HG03432 (cell line): ENCODE results near the gene NEDD8.

Source experiments
- ATAC-seq: cut with Tn5 transposase; IDR thresholded peaks from one replicate; pipeline ENCODE4 v1.9.1; 2021; ENCODE audit warnings: mild to moderate bottlenecking, moderate library complexity; ENCODE audit not compliant: unreplicated experiment

Gene NEDD8

GRCh38 chr14:24182110-24182882, 49.9 kb downstream of the NEDD8 start:
- ATAC-seq: no peak

- no peak for ATAC-seq
These were observed 50.6 kb downstream of the NEDD8 start for GRCh38 chr14:24181371-24182077.

DNA sequence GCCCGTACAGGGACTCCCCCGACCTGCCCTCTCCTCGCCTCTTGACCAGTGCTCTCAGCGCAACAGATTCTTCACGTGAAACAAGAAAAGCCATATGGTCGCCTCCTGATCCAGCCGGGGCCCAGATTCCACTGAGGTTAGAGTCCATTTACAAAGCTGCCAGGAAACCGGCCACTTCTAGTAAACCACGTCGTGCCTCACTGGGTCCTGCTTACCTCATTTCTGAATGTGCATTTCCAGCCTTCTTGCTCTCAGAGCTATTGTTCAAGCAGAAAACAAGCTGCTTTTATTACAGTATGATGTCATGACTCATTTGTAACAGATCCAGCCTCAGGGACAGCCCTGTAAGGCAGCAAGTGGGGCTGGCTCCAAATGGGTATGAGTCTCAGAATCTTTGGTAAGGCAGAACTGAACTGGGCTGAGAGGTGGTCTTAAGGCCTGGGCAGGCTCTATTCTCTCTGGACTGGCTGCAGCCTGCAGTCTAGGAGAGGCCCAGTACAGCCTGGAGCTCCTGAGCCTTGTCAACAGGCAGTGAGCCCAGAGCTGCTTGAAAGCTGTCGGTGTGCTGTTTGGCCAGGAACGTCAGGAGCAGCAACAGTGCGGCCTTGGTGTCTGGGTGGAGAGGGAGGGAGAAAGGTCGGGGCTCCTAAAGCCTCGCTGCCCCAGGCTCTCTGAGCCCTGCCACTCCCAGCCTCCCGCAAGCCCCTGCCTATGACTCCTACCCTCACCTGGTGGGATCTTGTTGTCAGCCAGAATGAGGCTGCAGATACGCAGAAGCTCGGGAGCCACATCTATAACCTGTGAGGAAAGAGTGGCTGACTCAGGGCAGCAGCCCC, 52.0 kb downstream of the NEDD8 start:
- ATAC-seq: no peak

- ATAC-seq: no peak
These were observed 52.7 kb downstream of the NEDD8 start for GRCh38 chr14:24179294-24179960.

DNA sequence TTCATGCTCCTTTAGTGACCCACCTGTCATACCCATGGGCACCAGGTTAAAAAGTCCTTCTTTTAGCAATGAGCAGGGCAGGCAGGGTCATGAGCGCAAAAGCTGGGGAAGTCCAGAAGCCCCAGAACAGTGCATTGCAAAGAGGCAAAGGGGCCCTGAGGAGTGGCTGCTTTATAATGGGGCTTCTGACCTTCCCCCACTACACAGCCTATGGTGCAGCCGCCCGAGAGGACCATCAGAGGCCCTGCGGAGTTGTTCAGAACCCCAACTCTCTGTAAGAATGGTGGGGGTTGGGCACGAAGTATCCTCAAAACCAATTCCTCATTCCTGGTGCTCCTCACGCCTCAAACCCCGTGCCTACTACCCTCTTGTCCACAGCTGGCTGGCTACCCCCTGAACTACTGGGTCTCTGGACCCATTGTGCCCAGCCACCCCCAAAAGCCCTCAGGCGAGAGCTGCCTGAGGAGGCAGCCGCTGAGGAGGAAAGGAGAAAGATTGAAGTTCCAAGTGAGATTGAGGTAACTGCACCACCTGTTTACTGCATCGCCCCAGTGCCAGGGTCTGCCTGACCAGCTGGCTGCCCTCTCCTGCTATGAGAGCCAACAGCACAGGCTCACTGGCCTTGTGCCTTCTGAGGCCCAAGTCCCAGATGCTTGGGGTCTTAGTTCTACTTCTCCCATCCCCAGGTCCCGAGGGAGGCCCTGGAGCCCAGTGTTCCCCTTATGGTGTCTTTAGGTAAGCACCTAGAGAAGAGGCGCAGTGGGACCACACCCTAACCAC, 53.6 kb downstream of the NEDD8 start:
- no peak for ATAC-seq

DNA sequence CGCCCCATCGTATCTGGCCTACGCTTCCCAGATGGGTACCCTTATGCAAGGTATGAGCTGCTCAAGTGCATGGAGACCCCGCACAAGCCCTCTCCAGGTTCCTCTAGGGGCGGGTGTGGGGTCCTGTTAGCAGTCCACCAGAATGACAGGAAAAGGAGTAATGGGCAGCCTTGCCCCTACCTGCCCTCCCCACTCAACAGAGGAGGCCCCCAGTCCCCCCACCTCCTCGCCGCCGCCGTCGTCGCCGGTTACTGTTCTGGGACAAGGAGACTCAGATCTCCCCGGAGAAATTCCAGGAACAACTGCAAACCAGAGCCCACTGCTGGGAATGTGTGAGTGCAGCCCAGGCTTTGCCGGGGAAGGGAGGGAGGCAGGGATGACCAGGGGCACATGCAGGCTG, 54.3 kb downstream of the NEDD8 start:
- ATAC-seq: no peak

DNA sequence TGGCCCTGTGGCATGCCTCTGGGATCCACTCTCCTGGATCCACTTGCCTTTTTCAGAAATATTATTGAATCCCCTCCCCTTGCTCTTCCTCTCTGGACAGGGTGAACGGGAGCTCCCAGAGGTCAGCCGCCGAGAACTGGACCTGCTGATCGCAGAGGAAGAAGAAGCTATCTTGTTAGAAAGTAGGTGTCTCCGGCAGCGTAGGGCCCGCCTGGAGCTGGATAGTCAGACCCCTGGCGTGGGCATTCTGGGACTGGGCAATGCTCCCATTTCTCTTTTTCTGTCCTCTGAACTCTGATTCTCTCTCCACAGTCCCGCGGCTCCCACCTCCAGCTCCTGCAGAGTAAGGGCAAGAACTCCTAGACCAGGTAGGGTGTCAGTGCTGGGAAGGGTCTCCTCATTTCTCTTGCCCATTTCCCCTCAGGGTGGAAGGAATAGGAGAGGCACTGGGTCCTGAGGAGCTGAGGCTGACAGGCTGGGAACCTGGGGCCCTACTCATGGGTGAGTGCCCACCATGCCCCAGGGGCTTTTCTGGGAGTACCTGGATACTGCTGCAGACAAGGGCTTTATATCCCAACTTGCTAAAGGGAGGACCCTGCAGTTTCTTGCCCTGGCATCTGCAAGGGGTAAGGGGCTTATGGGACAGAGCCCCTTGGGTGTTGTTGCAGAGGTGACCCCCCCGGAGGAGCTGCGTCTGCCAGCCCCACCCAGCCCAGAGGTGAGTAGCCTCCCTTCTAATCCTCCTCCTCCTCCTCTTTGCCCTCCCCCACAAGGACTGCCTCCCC, 54.9 kb downstream of the NEDD8 start:
- ATAC-seq: no peak

DNA sequence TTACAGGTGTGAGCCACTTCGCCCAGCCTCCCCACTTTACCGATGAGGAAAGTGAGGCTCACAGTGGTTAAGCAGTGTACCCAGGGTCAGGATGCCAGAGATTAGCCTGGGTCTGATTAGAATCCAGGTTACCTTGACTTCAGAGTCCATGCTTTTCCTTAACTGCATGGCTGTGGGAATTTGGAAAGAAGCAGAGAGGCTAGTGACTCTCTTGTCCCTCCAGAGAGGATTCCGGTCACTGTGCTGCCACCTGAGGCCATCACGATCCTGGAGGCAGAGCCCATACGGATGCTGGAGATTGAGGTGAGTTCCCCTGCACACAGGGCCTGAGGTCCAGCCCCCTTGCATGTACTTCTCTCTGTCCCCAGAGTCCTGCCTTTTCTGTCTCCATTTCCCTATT, 55.6 kb downstream of the NEDD8 start:
- ATAC-seq: no peak

DNA sequence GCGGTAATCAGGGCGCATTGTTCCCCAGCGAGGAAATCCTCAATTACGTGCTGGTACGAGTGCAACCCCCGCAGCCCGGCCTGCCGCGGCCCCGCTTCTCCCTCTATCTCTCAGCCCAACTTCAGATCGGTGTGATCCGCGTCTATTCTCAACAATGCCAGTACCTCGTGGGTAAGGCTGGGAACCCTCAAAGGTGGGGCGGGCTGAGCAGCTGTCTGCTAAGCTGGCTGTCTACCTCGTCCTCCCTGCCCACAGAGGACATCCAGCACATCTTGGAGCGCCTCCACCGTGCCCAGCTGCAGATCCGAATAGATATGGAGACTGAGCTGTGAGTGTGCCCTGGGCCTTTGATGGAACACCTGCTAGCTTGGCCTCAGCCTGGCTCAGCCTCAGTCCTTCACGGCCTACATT, 59.3 kb downstream of the NEDD8 start:
- ATAC-seq: no peak

DNA sequence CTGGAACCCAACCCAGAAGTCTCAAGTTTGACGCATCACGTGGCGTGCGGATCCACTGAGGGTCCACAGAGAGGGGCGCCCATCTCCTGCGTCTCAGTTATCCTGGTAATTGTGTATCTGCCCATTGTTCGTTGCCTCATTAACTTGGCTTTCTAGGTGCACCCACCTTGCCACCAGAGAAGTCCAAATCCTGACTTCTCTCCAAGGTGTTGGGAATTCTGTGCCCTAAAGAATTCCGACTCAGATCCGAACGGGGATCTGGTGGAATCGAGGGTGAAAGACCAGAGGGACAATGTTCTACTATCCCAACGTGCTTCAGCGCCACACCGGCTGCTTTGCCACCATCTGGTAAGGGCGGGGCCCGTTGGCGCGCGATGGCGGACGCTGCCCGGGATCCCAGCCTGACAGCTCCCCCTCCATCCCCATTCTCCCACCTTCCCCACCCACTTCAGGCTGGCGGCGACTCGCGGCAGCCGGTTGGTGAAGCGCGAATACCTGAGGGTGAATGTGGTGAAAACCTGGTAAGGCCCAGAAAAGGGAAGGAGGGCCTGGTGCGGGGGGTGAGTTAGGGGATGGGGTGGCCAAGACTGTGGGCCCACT, 59.8 kb downstream of the NEDD8 start:
- ATAC-seq: no peak

GRCh38 chr14:24171422-24172260, 60.5 kb downstream of the NEDD8 start, which contains the start of gene REC8:
Gene REC8, plus strand, starts transcription at chr14:24172080. Its CDS starts 473 bp downstream, at chr14:24172553.
- peak; percentile 91 for ATAC-seq

DNA sequence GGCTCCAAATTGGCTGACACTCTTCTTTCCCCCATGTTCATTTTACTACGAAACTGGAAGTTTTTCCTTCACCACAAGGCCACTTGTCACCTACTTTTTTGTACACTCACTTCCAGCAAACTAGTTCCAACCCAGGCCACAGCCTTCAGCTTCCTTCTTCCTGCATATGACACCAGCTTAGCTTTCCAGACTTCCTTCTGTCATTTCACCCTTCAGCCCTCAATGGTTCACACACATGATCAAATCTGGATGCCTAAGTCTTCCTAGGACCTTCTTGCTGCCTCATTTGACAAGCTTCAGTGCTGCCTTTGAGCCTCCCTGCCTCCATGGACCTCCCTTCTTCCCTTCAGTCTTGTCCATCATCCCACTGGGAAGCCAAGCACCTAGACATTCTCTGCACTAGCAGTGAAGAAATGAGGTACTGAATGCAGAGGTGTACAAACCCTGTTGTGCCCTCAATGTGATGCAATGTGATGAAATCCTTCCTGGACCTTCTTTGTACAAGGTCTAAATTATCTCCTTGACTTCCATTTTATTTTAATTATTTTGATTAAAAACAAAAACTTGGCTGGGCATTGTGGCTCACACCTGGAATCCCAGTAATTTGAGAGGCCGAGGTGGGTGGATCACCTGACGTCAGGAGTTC, 64.6 kb downstream of the NEDD8 start:
- no peak for ATAC-seq
